Measurements from ENCODE around the gene FBN2. TPM values are rescaled to one million over a fixed set of nuclear protein-coding genes. Genes with fewer than 3 reads are reported as not detected.
A peak's percentile ranks its signal among the peaks of the same experiment; 100 is the strongest.

Gene FBN2
- polyA plus RNA-seq, 1 donor from 2014 or later: 1.6 TPM

DNA sequence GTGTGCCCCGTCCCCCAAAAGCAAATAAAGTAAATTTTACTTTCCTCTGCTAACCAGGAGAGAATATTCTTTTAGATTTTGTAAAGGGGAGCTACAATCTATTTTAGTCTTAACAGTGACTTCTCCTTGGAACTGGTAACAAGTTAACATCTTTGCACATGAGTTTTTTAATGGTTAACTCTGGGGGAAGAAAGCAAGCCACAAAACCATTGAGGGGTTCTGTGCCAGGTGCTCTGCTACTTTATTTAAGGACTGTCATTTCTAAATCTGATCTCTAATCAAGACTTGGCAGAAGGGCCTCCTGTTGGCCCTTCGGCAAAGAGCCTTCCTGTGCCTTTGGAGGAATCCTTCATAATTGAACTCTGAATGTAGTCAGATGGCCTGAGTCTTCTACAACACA is 301.0 kb downstream of the FBN2 start:
- Histone ChIP-seq H2AFZ (ENCODE audit: low read depth, low read length) (no peak overlapping the region), H3K4me2 (ENCODE audit: low read length) (no peak overlapping the region), H3F3A (ENCODE audit: insufficient read depth, low read length, poor library complexity, severe bottlenecking) (no peaks in the 10 kb centered on the region), H3K36me3 (ENCODE audit: insufficient read depth, low read length) (no peaks in the 10 kb centered on the region), H4K20me1 (ENCODE audit: insufficient read depth) (no peaks in the 10 kb centered on the region), H3K4me3 (ENCODE audit: low read length) (no peak overlapping the region), H3K27ac (ENCODE audit: low read length) (peak overlapping the region; percentile 3), H3K9me2 (ENCODE audit: insufficient read depth, low read length) (no peaks in the 10 kb centered on the region), H3K27me3 (ENCODE audit: insufficient read depth, low read depth, low read length) (no peaks in the 10 kb centered on the region), H3K9me3 (ENCODE audit: low read length) (no peaks in the 10 kb centered on the region), H3K79me2 (replicated peaks; ENCODE audit: insufficient read depth, low read length) (no peaks in the 10 kb centered on the region), H3K9ac (ENCODE audit: low read length) (no peak overlapping the region)
- TF ChIP-seq, protein P1, sequence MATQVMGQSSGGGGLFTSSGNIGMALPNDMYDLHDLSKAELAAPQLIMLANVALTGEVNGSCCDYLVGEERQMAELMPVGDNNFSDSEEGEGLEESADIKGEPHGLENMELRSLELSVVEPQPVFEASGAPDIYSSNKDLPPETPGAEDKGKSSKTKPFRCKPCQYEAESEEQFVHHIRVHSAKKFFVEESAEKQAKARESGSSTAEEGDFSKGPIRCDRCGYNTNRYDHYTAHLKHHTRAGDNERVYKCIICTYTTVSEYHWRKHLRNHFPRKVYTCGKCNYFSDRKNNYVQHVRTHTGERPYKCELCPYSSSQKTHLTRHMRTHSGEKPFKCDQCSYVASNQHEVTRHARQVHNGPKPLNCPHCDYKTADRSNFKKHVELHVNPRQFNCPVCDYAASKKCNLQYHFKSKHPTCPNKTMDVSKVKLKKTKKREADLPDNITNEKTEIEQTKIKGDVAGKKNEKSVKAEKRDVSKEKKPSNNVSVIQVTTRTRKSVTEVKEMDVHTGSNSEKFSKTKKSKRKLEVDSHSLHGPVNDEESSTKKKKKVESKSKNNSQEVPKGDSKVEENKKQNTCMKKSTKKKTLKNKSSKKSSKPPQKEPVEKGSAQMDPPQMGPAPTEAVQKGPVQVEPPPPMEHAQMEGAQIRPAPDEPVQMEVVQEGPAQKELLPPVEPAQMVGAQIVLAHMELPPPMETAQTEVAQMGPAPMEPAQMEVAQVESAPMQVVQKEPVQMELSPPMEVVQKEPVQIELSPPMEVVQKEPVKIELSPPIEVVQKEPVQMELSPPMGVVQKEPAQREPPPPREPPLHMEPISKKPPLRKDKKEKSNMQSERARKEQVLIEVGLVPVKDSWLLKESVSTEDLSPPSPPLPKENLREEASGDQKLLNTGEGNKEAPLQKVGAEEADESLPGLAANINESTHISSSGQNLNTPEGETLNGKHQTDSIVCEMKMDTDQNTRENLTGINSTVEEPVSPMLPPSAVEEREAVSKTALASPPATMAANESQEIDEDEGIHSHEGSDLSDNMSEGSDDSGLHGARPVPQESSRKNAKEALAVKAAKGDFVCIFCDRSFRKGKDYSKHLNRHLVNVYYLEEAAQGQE (IDR thresholded peaks at IDR 0.05; ENCODE audit: borderline replicate concordance): no peak
- no peak for TF ChIP-seq TAF1 (IDR thresholded peaks at IDR 0.05; ENCODE audit: low read depth)

DNA sequence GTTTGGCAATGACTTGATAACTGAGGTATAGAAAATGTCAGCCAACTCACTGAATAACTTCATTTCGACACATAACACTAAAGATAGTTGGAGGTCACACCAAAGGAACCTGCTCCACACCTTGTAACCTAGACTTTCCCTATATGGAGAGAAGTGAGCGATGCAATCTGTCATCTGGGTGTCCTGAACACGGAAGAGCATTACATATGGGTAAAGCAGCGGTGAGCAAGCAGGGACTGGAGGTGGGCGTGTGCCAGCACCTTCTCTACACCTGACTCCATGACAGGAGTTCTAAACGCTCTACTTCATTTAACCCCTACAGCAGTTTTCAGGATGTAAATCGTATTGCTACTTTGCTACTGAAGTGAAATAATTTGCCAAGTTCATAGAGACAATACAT is 301.7 kb downstream of the FBN2 start:
- Histone ChIP-seq H3K27me3 (ENCODE audit: insufficient read depth, low read depth, low read length) (no peaks in the 10 kb centered on the region), H3K9me2 (ENCODE audit: insufficient read depth, low read length) (no peaks in the 10 kb centered on the region), H3K9ac (ENCODE audit: low read length) (no peak overlapping the region), H3K79me2 (replicated peaks; ENCODE audit: insufficient read depth, low read length) (no peaks in the 10 kb centered on the region), H2AFZ (ENCODE audit: low read depth, low read length) (no peak overlapping the region), H3K36me3 (ENCODE audit: insufficient read depth, low read length) (no peaks in the 10 kb centered on the region), H3F3A (ENCODE audit: insufficient read depth, low read length, poor library complexity, severe bottlenecking) (no peaks in the 10 kb centered on the region), H3K4me2 (ENCODE audit: low read length) (no peak overlapping the region), H4K20me1 (ENCODE audit: insufficient read depth) (no peaks in the 10 kb centered on the region), H3K27ac (ENCODE audit: low read length) (no peak overlapping the region), H3K4me3 (ENCODE audit: low read length) (no peak overlapping the region), H3K9me3 (ENCODE audit: low read length) (no peaks in the 10 kb centered on the region)
- TF ChIP-seq, protein P1 (IDR thresholded peaks at IDR 0.05; ENCODE audit: borderline replicate concordance): no peak
- TF ChIP-seq POLR2AphosphoS5 (IDR thresholded peaks at IDR 0.05) (no peak), TAF1 (IDR thresholded peaks at IDR 0.05; ENCODE audit: low read depth) (no peak), MXI1 (conservative IDR thresholded peaks at IDR 0.05; ENCODE audit: poor library complexity, severe bottlenecking) (no peak), RAD21 (conservative IDR thresholded peaks at IDR 0.05) (no peak), EP300 (conservative IDR thresholded peaks at IDR 0.05; ENCODE audit: poor library complexity, severe bottlenecking) (no peak), EZH2 (IDR thresholded peaks at IDR 0.05; ENCODE audit: borderline replicate concordance, insufficient read depth, low read length, poor library complexity, severe bottlenecking) (no peak), SMC3 (conservative IDR thresholded peaks at IDR 0.05; ENCODE audit: poor library complexity) (no peak)
- TF ChIP-seq, protein P2, sequence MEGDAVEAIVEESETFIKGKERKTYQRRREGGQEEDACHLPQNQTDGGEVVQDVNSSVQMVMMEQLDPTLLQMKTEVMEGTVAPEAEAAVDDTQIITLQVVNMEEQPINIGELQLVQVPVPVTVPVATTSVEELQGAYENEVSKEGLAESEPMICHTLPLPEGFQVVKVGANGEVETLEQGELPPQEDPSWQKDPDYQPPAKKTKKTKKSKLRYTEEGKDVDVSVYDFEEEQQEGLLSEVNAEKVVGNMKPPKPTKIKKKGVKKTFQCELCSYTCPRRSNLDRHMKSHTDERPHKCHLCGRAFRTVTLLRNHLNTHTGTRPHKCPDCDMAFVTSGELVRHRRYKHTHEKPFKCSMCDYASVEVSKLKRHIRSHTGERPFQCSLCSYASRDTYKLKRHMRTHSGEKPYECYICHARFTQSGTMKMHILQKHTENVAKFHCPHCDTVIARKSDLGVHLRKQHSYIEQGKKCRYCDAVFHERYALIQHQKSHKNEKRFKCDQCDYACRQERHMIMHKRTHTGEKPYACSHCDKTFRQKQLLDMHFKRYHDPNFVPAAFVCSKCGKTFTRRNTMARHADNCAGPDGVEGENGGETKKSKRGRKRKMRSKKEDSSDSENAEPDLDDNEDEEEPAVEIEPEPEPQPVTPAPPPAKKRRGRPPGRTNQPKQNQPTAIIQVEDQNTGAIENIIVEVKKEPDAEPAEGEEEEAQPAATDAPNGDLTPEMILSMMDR (IDR thresholded peaks at IDR 0.05; ENCODE audit: poor library complexity, severe bottlenecking): no peak
